H9 (cell line): ENCODE measurements around the gene CTNNA3. TPM values are rescaled to one million over a fixed set of nuclear protein-coding genes. Genes with fewer than 3 reads are reported as not detected.

Experiments
- DNase-seq: peaks from one replicate; pipeline ENCODE4 v3.0.0-alpha.2; 2017
- H2AFZ ChIP-seq: one replicate; pipeline ENCODE4 v1.6.1; 2013; ENCODE audit warnings: mild to moderate bottlenecking, low read length, control low read depth, moderate library complexity
- H2AK5ac ChIP-seq: 2 replicates; pipeline ENCODE4 v1.6.1; 2013; ENCODE audit warnings: low read length, control low read depth, mixed read lengths; ENCODE audit not compliant: insufficient read length
- H2BK120ac ChIP-seq: one replicate; pipeline ENCODE4 v1.6.1; 2013; ENCODE audit warnings: low read depth, mild to moderate bottlenecking, low read length, control low read depth, inconsistent platforms; ENCODE audit not compliant: poor library complexity, severe bottlenecking
- H2BK12ac ChIP-seq: 2 replicates; pipeline ENCODE4 v1.6.1; 2013; ENCODE audit warnings: low read length, control low read depth, mixed read lengths, low read depth; ENCODE audit not compliant: insufficient read length
- H2BK15ac ChIP-seq: 2 replicates; pipeline ENCODE4 v1.6.1; 2013; ENCODE audit warnings: low read depth, low read length, control low read depth
- H2BK20ac ChIP-seq: one replicate; pipeline ENCODE4 v1.6.1; 2013; ENCODE audit warnings: low read depth, mild to moderate bottlenecking, low read length, control low read depth, inconsistent platforms; ENCODE audit not compliant: poor library complexity, severe bottlenecking
- H2BK5ac ChIP-seq: 2 replicates; pipeline ENCODE4 v1.6.1; 2013; ENCODE audit warnings: low read length, control low read depth, mixed read lengths; ENCODE audit not compliant: insufficient read length
- H3K14ac ChIP-seq: 2 replicates; pipeline ENCODE4 v1.6.1; 2013; ENCODE audit warnings: low read length, control low read depth; ENCODE audit not compliant: insufficient read depth
- H3K18ac ChIP-seq: 2 replicates; pipeline ENCODE4 v1.6.1; 2013; ENCODE audit warnings: low read depth, mild to moderate bottlenecking, mixed read lengths, low read length, control low read depth; ENCODE audit not compliant: insufficient read length
- H3K23ac ChIP-seq: 2 replicates; pipeline ENCODE4 v1.6.1; 2013; ENCODE audit warnings: low read length, control low read depth, mixed read lengths, low read depth; ENCODE audit not compliant: insufficient read length
- H3K23me2 ChIP-seq: 2 replicates; pipeline ENCODE4 v1.6.1; 2013; ENCODE audit warnings: low read depth, mild to moderate bottlenecking, mixed read lengths, low read length, control low read depth; ENCODE audit not compliant: insufficient read length, poor library complexity, severe bottlenecking
- H3K27ac ChIP-seq: 2 replicates; pipeline ENCODE4 v1.5.1; 2013; ENCODE audit warnings: low read length, control low read depth, mixed read lengths, low read depth; ENCODE audit not compliant: insufficient read length
- H3K27me3 ChIP-seq: 2 replicates; pipeline ENCODE4 v1.6.1; 2013; ENCODE audit warnings: low read length, control low read depth, inconsistent platforms; ENCODE audit not compliant: insufficient read depth
- H3K4ac ChIP-seq: 2 replicates; pipeline ENCODE4 v1.6.1; 2013; ENCODE audit warnings: low read depth, mild to moderate bottlenecking, control low read depth, inconsistent platforms, low read length, moderate library complexity
- H3K4me1 ChIP-seq: 2 replicates; pipeline ENCODE4 v1.6.1; 2013; ENCODE audit warnings: low read length, control low read depth, inconsistent platforms; ENCODE audit not compliant: insufficient read depth
- H3K4me2 ChIP-seq: 2 replicates; pipeline ENCODE4 v1.6.1; 2013; ENCODE audit warnings: low read length, control low read depth, mixed read lengths; ENCODE audit not compliant: insufficient read length, insufficient read depth
- H3K56ac ChIP-seq: 2 replicates; pipeline ENCODE4 v1.6.1; 2013; ENCODE audit warnings: low read depth, mild to moderate bottlenecking, mixed read lengths, low read length, control low read depth; ENCODE audit not compliant: insufficient read length
- H3K79me1 ChIP-seq: 2 replicates; pipeline ENCODE4 v1.6.1; 2013; ENCODE audit warnings: low read depth, mild to moderate bottlenecking, moderate library complexity, low read length, control low read depth, inconsistent platforms; ENCODE audit not compliant: insufficient read depth, poor library complexity, severe bottlenecking
- H3K79me2 ChIP-seq: 2 replicates; pipeline ENCODE4 v1.6.1; 2013; ENCODE audit warnings: low read length, control low read depth, inconsistent platforms; ENCODE audit not compliant: insufficient read depth
- H3K9ac ChIP-seq: 2 replicates; pipeline ENCODE4 v1.6.1; 2013; ENCODE audit warnings: low read length, control low read depth, mixed read lengths; ENCODE audit not compliant: insufficient read length; ENCODE audit errors: extremely low read depth
- H3K9me3 ChIP-seq: one replicate; pipeline ENCODE4 v1.6.1; 2013; ENCODE audit warnings: low read depth, low read length, inconsistent platforms; ENCODE audit not compliant: control insufficient read depth
- H3T11ph ChIP-seq: one replicate; pipeline ENCODE4 v1.6.1; 2013; ENCODE audit warnings: mild to moderate bottlenecking, low read length, control low read depth, inconsistent platforms
- H4K20me1 ChIP-seq: one replicate; pipeline ENCODE4 v1.6.1; 2013; ENCODE audit not compliant: control insufficient read depth, insufficient read length, insufficient read depth
- H4K5ac ChIP-seq: 2 replicates; pipeline ENCODE4 v1.6.1; 2013; ENCODE audit warnings: low read depth, mild to moderate bottlenecking, mixed read lengths, low read length, control low read depth; ENCODE audit not compliant: insufficient read length
- H4K8ac ChIP-seq: replicated peaks from 2 replicates; pipeline ENCODE4 v1.6.1; 2013; ENCODE audit warnings: low read length, control low read depth, mixed read lengths, low read depth; ENCODE audit not compliant: insufficient read length
- H4K91ac ChIP-seq: 2 replicates; pipeline ENCODE4 v1.6.1; 2013; ENCODE audit warnings: low read depth, mild to moderate bottlenecking, moderate library complexity, mixed read lengths, low read length, control low read depth; ENCODE audit not compliant: insufficient read length
- H3K27ac Mint-ChIP-seq, 3 experiments: 2 replicates in 2 of 3; 3 replicates in 1 of 3; pipeline ENCODE4 v1.8.0; 2020 to 2021; ENCODE audit warnings: mixed read lengths in 3 of 3, mild to moderate bottlenecking in 1 of 3, moderate library complexity in 1 of 3
- H3K27me3 Mint-ChIP-seq: 2 replicates; pipeline ENCODE4 v1.8.0; 2021; ENCODE audit warnings: low read depth, mild to moderate bottlenecking, moderate library complexity, mixed read lengths
- H3K36me3 Mint-ChIP-seq, 3 experiments: 2 replicates in 2 of 3; 3 replicates in 1 of 3; pipeline ENCODE4 v1.8.0; 2020 to 2021; ENCODE audit warnings: low read depth in 3 of 3, mixed read lengths in 3 of 3; ENCODE audit not compliant: insufficient read depth in 1 of 3
- H3K4me1 Mint-ChIP-seq, 2 experiments: 2 replicates each; pipeline ENCODE4 v1.8.0; 2020; ENCODE audit warnings: mixed read lengths in 2 of 2
- H3K4me3 Mint-ChIP-seq, 2 experiments: 2 replicates in 1 of 2; 3 replicates in 1 of 2; pipeline ENCODE4 v1.8.0; 2020 to 2021; ENCODE audit warnings: mild to moderate bottlenecking in 2 of 2, mixed read lengths in 2 of 2, moderate library complexity in 1 of 2
- H3K9me3 Mint-ChIP-seq, 2 experiments: 2 replicates in 1 of 2; 3 replicates in 1 of 2; pipeline ENCODE4 v1.8.0; 2020; ENCODE audit warnings: mild to moderate bottlenecking in 2 of 2, mixed read lengths in 2 of 2, moderate library complexity in 1 of 2
- CTCF ChIP-seq: fragments of 200-600 bp; sonication (generic); conservative IDR thresholded peaks from 3 replicates; pipeline ENCODE4 v1.8.0; 2021; ENCODE audit warnings: antibody characterized with exemption, mild to moderate bottlenecking
- WGBS: extraction: QIAGEN DNeasy Blood & Tissue Kit; methylation state at CpG from one replicate; pipeline ENCODE4 v1.1.7; 2013; ENCODE audit warnings: missing lambda C conversion rate, low lambda C conversion rate, mixed read lengths; ENCODE audit not compliant: insufficient read length; ENCODE audit errors: extremely low coverage; 5-methylcytosine and 5-hydroxymethylcytosine counted together
- total RNA-seq: library from RNA; stranded (reverse); gene quantifications from 2 replicates; pipeline ENCODE4 v1.2.1, GENCODE V29; 2021

CTNNA3 gene
- total RNA-seq, 1 experiment from 2014 or later, result 3.3 TPM

- WGBS, result no CpG with 5 or more reads among the region's 2 CpGs
- TF ChIP-seq CTCF, result no peak
- no peak overlapping the region for H3K56ac ChIP-seq
- Mint-ChIP-seq H3K4me1 (no peaks in the 10 kb centered on the region), H3K27ac (no peak overlapping the region), H3K27me3 (no peaks in the 10 kb centered on the region; the same call in 1 of the 2 replicates), H3K4me3 (no peak overlapping the region), H3K9me3 (no peaks in the 10 kb centered on the region), H3K36me3 (no peaks in the 10 kb centered on the region)
- no peak overlapping the region for H3K18ac ChIP-seq
- H3T11ph ChIP-seq, result no peak overlapping the region
- no peak overlapping the region for H2AFZ ChIP-seq
- no peaks in the 10 kb centered on the region for H3K79me2 ChIP-seq
- no peak overlapping the region for H3K27ac ChIP-seq
- no peak overlapping the region for H4K91ac ChIP-seq
- no peak overlapping the region for H2BK20ac ChIP-seq
- H2BK15ac ChIP-seq, result no peak overlapping the region
- H4K8ac ChIP-seq, result no peak overlapping the region
- no peaks in the 10 kb centered on the region for H4K20me1 ChIP-seq
- DNase-seq, result no peak
- H3K23ac ChIP-seq, result no peak overlapping the region
- H3K27me3 ChIP-seq, result no peaks in the 10 kb centered on the region
- no peak overlapping the region for H3K14ac ChIP-seq
- no peak overlapping the region for H3K4me2 ChIP-seq
- no peak overlapping the region for H2AK5ac ChIP-seq
- H2BK12ac ChIP-seq, result no peak overlapping the region
- no peaks in the 10 kb centered on the region for H3K9me3 ChIP-seq
- no peak overlapping the region for H2BK120ac ChIP-seq
- H3K4ac ChIP-seq, result no peak overlapping the region
- no peaks in the 10 kb centered on the region for H3K4me1 ChIP-seq
- no peaks in the 10 kb centered on the region for H3K79me1 ChIP-seq
- no peak overlapping the region for H3K9ac ChIP-seq
- no peak overlapping the region for H2BK5ac ChIP-seq
- no peak overlapping the region for H4K5ac ChIP-seq
- H3K23me2 ChIP-seq, result no peaks in the 10 kb centered on the region
Observed at GRCh38 chr10:65943451-65943850, 1752.5 kb downstream of the CTNNA3 start.
